Measurements from ENCODE around the gene ULBP2. TPM values are rescaled to one million over a fixed set of nuclear protein-coding genes. Genes with fewer than 3 reads are reported as not detected.
"Not testable (repeated sequence)": the region's sequence is repeated elsewhere in the genome, so short reads cannot be mapped to it uniquely, and the experiment has no call there.

ULBP2 gene
- total and polyA plus RNA-seq, 11 donors = 0.27 to 3.7 (median 0.85) TPM

DNA sequence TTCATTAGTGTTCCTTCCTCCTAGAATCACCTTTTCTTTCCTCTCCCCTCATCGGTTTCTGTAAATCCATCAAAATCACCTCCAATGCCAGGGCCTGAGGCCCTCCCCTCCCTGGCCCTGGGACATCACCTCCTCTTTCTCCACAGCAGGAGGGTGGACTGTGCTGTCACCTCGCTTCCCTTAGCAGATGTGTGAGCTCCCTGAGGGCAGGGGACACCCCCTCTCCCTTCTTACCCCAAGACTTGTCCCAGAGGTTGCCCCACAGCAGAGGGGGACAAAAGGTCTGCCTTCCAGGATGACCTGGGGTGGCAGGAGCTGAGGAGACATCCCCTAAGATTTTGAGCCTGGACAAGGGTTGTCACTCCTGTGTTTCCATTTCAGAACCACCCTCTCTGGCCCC, 27.8 kb downstream of the ULBP2 start:
- no peak overlapping the region for H3K4me3 ChIP-seq
- H3K4me1 ChIP-seq = peaks cover 0 to 10% (median 5%) of the 10 kb centered on the region in 12 donors
- ATAC-seq (no peak), DNase-seq (no peak)
- TF ChIP-seq POLR2A (IDR thresholded peaks at IDR 0.05) = no peak
- TF ChIP-seq, protein P1, sequence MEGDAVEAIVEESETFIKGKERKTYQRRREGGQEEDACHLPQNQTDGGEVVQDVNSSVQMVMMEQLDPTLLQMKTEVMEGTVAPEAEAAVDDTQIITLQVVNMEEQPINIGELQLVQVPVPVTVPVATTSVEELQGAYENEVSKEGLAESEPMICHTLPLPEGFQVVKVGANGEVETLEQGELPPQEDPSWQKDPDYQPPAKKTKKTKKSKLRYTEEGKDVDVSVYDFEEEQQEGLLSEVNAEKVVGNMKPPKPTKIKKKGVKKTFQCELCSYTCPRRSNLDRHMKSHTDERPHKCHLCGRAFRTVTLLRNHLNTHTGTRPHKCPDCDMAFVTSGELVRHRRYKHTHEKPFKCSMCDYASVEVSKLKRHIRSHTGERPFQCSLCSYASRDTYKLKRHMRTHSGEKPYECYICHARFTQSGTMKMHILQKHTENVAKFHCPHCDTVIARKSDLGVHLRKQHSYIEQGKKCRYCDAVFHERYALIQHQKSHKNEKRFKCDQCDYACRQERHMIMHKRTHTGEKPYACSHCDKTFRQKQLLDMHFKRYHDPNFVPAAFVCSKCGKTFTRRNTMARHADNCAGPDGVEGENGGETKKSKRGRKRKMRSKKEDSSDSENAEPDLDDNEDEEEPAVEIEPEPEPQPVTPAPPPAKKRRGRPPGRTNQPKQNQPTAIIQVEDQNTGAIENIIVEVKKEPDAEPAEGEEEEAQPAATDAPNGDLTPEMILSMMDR (IDR thresholded peaks at IDR 0.05) = no peak
- peaks cover 10 to 78% (median 23%) of the 10 kb centered on the region in 9 donors for H3K27me3 ChIP-seq
- intact Hi-C loops (cut with DNase I) = loop anchor here in 2 of 10 donors (5.0 to 10.0 kb wide), 2 partner anchors 33 to 45 kb away; no protein-coding TSS in a partner anchor
- H3K36me3 ChIP-seq = no peaks in the 10 kb centered on the region
- H3K27ac ChIP-seq = no peak overlapping the region
- WGBS, 4 donors = 83 to 91% (median 86%) methylated on average over 2 of the region's 2 CpGs
- H3K9me3 ChIP-seq = no peaks in the 10 kb centered on the region

DNA sequence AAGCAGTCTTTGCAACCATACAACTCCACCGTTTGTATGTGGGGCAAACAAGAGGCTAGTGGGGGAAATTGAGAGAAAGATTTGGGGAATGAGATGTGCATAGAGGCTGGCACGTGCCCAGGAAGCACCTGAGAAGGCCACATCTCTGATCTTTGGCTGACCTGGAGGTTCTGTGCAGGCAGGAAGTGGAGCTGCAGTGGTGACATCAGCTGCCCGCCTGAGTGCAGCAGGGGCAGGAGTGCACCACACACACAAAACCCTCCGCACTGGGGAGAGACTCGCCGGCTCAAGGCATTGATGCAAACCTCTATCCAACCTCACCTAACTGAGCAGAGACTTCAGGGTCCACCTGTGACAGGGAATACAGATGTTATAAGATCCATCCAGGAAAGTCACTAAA, 32.6 kb downstream of the ULBP2 start:
- H3K4me3 ChIP-seq; H3K27ac ChIP-seq; H3K9me3 ChIP-seq; H3K36me3 ChIP-seq; DNase-seq; intact Hi-C loops (cut with DNase I); ATAC-seq; H3K4me1 ChIP-seq: not testable (repeated sequence)
- peaks cover 0 to 54% (median 13%) of the 10 kb centered on the region in 9 donors for H3K27me3 ChIP-seq
- 59 to 68% (median 60%) methylated on average over 6 of the region's 6 CpGs for WGBS, 4 donors

DNA sequence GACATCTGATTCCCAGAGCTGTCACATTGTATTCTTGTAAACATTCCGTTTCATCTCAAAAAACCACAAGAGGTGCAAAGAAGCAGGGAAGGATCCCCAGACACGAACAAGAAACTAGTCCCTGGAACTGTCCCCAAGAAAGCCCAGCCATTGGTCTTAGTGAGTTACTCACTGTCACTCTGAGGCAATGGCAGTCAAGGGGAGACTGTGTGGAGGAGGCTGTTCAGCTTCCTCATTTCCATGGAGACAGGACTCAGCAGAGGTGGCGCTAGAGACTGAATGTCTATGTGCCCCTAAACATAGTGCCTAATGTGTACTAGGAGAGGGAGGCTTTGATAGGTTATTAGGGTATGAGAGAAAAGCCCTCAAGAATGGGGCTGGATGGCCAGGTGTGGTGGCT, 33.0 kb downstream of the ULBP2 start:
- Histone ChIP-seq H3K9me3 (no peaks in the 10 kb centered on the region), H3K27ac (no peak overlapping the region), H3K36me3 (no peaks in the 10 kb centered on the region), H3K27me3 (peaks cover 2 to 52% (median 13%) of the 10 kb centered on the region in 9 donors), H3K4me1 (no peaks in the 10 kb centered on the region), H3K4me3 (no peak overlapping the region)
- DNase-seq (no peak), ATAC-seq (no peak)
- TF ChIP-seq, protein P1 (IDR thresholded peaks at IDR 0.05) = no peak
- TF ChIP-seq POLR2A (IDR thresholded peaks at IDR 0.05) = no peak
- 40 to 49% (median 45%) methylated on average over 3 of the region's 3 CpGs for whole genome bisulfite sequencing, 4 donors
- intact Hi-C loops (cut with DNase I) = no loop called here

DNA sequence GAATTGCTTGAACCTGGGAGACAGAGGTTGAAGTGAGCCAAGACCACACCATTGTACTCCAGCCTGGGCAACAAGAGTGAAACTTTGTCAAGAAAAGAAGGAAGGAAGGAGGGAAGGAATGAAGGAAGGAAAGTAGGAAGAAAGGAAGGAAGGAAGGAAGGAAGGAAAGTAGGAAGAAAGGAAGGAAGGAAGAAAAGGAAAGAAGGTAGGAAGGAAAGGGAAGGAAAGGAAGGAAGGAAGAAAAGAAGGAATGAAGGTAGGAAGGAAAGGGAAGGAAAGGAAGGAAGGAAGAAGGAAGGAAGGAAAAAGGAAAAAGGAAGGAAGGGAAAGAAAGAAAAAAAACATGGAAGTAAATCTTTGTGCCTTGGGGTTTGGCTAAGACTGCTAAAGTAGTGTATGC, 33.6 kb downstream of the ULBP2 start:
- Histone ChIP-seq H3K9me3 (no peaks in the 10 kb centered on the region), H3K36me3 (no peaks in the 10 kb centered on the region), H3K27me3 (peaks cover 3 to 52% (median 13%) of the 10 kb centered on the region in 9 donors), H3K4me1 (no peaks in the 10 kb centered on the region), H3K4me3 (no peak overlapping the region), H3K27ac (no peak overlapping the region)
- DNase-seq (no peak), ATAC-seq (no peak)
- intact Hi-C loops (cut with DNase I) = no loop called here
- TF ChIP-seq, protein P1 (IDR thresholded peaks at IDR 0.05) = no peak
- TF ChIP-seq POLR2A (IDR thresholded peaks at IDR 0.05) = no peak

DNA sequence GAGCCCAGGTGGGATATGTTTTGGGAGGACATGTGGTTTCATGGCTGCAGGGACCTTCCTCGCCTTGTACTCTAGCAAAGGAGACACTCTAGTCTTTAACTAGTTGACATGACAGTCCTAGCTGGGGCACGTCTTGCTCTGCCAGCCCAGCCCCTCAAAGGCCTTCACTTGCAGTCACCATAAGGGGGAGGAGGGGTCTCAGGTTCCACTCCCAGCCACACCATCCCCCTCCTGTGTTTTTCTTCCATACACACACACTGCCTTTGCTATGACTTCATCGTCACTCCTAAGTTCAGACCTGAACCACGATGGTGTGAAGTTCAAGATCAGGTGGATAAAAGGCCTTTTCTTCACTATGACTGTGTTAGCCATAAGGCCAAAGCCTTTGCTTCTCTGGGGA, 35.4 kb downstream of the ULBP2 start:
- H3K27me3 ChIP-seq = peaks cover 8 to 69% (median 27%) of the 10 kb centered on the region in 9 donors

More for the DNA sequence above, 35.4 kb downstream of the ULBP2 start:
- Histone ChIP-seq H3K4me1 (no peaks in the 10 kb centered on the region), H3K9me3 (no peaks in the 10 kb centered on the region), H3K27ac (no peak overlapping the region), H3K36me3 (no peaks in the 10 kb centered on the region), H3K4me3 (no peak overlapping the region)
- ATAC-seq (no peak), DNase-seq (no peak)
- 58 to 85% (median 75%) methylated on average over 3 to 4 of the region's 4 CpGs for WGBS, 4 donors
- intact Hi-C loops (cut with DNase I) = no loop called here
- TF ChIP-seq, protein P1 (IDR thresholded peaks at IDR 0.05) = no peak
- TF ChIP-seq POLR2A (IDR thresholded peaks at IDR 0.05) = no peak

All from heart left ventricle (tissue), 16 donors.